Measurements from ENCODE around the gene MICU1.

MICU1 gene

GRCh38 chr10:72611783-72612182 lies 14.1 kb downstream of the MICU1 start:
- Histone ChIP-seq H3K9ac (ENCODE audit: low read length) (no peak overlapping the region), H4K20me1 (ENCODE audit: low read depth, low read length) (no peaks in the 10 kb centered on the region), H3F3A (ENCODE audit: insufficient read depth) (no peaks in the 10 kb centered on the region), H3K27ac (ENCODE audit: low read depth, low read length) (no peak overlapping the region), H3K27me3 (ENCODE audit: low read length) (no peaks in the 10 kb centered on the region), H3K79me2 (ENCODE audit: insufficient read depth, low read length) (peaks cover 8% of the 10 kb centered on the region), H3K9me3 (ENCODE audit: insufficient read depth, low read length) (no peaks in the 10 kb centered on the region), H3K4me3 (ENCODE audit: insufficient read depth, low read length, poor library complexity, severe bottlenecking) (no peak overlapping the region), H3K4me2 (ENCODE audit: low read depth, low read length, poor library complexity, severe bottlenecking) (no peak overlapping the region), H3K9me2 (replicated peaks; ENCODE audit: insufficient read depth, low read length) (no peaks in the 10 kb centered on the region), H3K36me3 (ENCODE audit: low read length) (no peaks in the 10 kb centered on the region), H2AFZ (ENCODE audit: low read depth, low read length, severe bottlenecking) (no peak overlapping the region)
- TF ChIP-seq CTCF (IDR thresholded peaks at IDR 0.05; ENCODE audit: insufficient read depth, low read length, poor library complexity, severe bottlenecking) (no peak), EZH2phosphoT487 (conservative IDR thresholded peaks at IDR 0.05; ENCODE audit: low read length) (no peak)

- Histone ChIP-seq H3K4me3 (ENCODE audit: insufficient read depth, low read length, poor library complexity, severe bottlenecking) (no peak overlapping the region), H3K9ac (ENCODE audit: low read length) (no peak overlapping the region), H3F3A (ENCODE audit: insufficient read depth) (no peaks in the 10 kb centered on the region), H3K9me2 (replicated peaks; ENCODE audit: insufficient read depth, low read length) (no peaks in the 10 kb centered on the region), H3K4me2 (ENCODE audit: low read depth, low read length, poor library complexity, severe bottlenecking) (no peak overlapping the region), H4K20me1 (ENCODE audit: low read depth, low read length) (no peaks in the 10 kb centered on the region), H2AFZ (ENCODE audit: low read depth, low read length, severe bottlenecking) (no peak overlapping the region), H3K79me2 (ENCODE audit: insufficient read depth, low read length) (peaks cover 7% of the 10 kb centered on the region), H3K27me3 (ENCODE audit: low read length) (no peaks in the 10 kb centered on the region), H3K9me3 (ENCODE audit: insufficient read depth, low read length) (no peaks in the 10 kb centered on the region), H3K36me3 (ENCODE audit: low read length) (no peaks in the 10 kb centered on the region), H3K27ac (ENCODE audit: low read depth, low read length) (no peak overlapping the region)
- TF ChIP-seq CTCF (IDR thresholded peaks at IDR 0.05; ENCODE audit: insufficient read depth, low read length, poor library complexity, severe bottlenecking) (no peak), EZH2phosphoT487 (conservative IDR thresholded peaks at IDR 0.05; ENCODE audit: low read length) (no peak)
Measured at GRCh38 chr10:72610466-72610865, 15.4 kb downstream of the MICU1 start.

GRCh38 chr10:72605122-72605521 lies 20.8 kb downstream of the MICU1 start:
- Histone ChIP-seq H3K27ac (ENCODE audit: low read depth, low read length) (no peak overlapping the region), H3F3A (ENCODE audit: insufficient read depth) (no peaks in the 10 kb centered on the region), H3K9ac (ENCODE audit: low read length) (no peak overlapping the region), H3K9me2 (replicated peaks; ENCODE audit: insufficient read depth, low read length) (no peaks in the 10 kb centered on the region), H3K4me3 (ENCODE audit: insufficient read depth, low read length, poor library complexity, severe bottlenecking) (no peak overlapping the region), H3K4me2 (ENCODE audit: low read depth, low read length, poor library complexity, severe bottlenecking) (no peak overlapping the region), H3K36me3 (ENCODE audit: low read length) (no peaks in the 10 kb centered on the region), H3K27me3 (ENCODE audit: low read length) (no peaks in the 10 kb centered on the region), H2AFZ (ENCODE audit: low read depth, low read length, severe bottlenecking) (no peak overlapping the region), H4K20me1 (ENCODE audit: low read depth, low read length) (no peaks in the 10 kb centered on the region), H3K9me3 (ENCODE audit: insufficient read depth, low read length) (no peaks in the 10 kb centered on the region), H3K79me2 (ENCODE audit: insufficient read depth, low read length) (peaks cover 11% of the 10 kb centered on the region; the same call in 1 of the 2 replicates)
- no peak for TF ChIP-seq CTCF (IDR thresholded peaks at IDR 0.05; ENCODE audit: insufficient read depth, low read length, poor library complexity, severe bottlenecking)
- TF ChIP-seq EZH2phosphoT487 (conservative IDR thresholded peaks at IDR 0.05; ENCODE audit: low read length): no peak

Measured in SU-DHL-6 (cell line).